ENCODE data around the gene MATN1.
A peak's percentile ranks its signal among the peaks of the same experiment; 100 is the strongest.

The MATN1 gene

GRCh38 chr1:30730346-30731108 lies 7.1 kb upstream of the MATN1 start:
- no peak for DNase-seq

GRCh38 chr1:30729901-30730300 lies 6.5 kb upstream of the MATN1 start:
- DNase-seq, result no peak

DNA sequence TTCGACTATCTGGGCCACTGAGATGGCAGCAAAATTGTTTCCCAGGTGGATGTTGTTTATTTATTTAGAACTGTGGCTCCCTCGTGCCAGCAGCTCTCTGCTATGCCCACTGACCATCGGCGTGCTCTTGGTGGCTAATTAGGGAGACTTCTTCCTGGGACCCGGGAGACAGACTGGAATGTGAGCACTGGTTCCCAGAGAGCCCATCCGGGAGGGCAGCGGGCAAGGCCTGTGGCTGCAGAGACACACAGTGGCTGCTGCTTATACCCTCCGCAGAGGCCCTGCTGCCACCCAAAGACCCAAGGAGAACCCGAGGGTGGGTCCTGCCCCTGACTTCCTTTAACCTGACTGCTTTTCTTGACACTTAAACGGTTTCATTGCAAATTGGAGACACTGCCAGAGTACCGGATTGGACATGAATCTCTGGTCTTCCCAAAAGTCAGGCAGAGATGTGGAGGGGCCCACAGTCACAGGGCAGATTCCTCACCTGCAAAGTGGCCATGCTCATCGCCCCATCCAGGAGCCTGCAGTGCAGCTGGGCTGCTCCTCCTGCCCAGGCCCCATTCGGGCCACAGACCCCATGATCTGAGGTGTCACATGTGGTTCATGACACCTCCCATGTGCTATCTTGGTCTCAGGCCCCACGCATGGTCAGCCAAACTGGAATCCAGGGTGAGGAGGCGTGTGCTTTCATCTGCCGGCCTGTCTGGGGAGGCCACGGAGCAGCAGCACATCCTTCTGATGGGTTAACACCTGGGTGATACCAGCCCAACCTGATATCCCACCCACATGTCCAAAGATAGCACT lies 5.7 kb upstream of the MATN1 start:
- DNase-seq, result no peak

GRCh38 chr1:30728340-30728739 lies 5.0 kb upstream of the MATN1 start:
- no peak for DNase-seq

GRCh38 chr1:30727824-30728223 lies 4.4 kb upstream of the MATN1 start:
- no peak for DNase-seq

DNA sequence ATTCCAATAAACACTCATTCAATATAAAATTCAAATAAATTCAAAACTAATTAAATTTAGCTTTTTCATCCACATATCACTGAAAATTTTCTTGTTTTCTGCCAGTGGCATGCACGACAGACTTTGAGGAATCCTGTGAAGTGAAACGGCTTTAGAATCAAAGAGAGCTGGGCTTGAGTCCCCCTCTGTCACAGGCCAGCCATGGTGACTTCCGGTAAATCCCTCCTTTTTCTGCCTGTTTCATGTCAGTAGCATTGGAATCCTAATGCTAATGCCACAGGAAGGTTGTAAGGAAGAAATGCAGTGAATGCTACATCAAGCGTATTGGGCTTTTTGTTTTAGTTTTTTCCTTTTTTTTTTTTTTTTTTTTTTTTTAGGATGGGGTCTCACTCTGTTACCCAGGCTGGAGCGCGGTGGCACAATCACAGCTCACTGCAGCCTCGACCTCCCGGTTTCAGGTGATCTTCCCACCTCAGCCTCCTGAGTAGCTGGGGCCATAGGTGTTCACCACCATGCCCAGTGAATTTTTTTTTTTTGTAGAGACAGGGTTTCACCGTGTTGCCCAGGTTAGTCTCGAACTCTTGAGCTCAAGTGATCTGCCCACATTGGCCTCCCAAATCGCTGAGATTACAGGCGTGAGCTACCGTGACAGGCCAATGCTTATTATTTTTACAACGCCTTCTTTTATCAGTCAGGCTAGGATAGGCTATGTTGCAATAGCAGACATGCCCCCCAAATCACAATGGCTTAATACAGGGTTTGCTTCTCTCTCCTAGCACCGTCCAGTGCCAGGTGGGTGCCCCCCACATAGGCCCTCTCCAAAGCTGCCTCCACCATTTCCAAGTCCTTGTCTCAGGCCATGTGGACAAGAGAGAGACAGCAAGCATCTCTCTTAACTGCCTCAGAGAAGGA lies 3.6 kb upstream of the MATN1 start:
- no peak for DNase-seq

GRCh38 chr1:30726236-30726635 lies 2.9 kb upstream of the MATN1 start:
- no peak for DNase-seq

GRCh38 chr1:30725450-30726095 lies 2.2 kb upstream of the MATN1 start:
- DNase-seq, result no peak

DNA sequence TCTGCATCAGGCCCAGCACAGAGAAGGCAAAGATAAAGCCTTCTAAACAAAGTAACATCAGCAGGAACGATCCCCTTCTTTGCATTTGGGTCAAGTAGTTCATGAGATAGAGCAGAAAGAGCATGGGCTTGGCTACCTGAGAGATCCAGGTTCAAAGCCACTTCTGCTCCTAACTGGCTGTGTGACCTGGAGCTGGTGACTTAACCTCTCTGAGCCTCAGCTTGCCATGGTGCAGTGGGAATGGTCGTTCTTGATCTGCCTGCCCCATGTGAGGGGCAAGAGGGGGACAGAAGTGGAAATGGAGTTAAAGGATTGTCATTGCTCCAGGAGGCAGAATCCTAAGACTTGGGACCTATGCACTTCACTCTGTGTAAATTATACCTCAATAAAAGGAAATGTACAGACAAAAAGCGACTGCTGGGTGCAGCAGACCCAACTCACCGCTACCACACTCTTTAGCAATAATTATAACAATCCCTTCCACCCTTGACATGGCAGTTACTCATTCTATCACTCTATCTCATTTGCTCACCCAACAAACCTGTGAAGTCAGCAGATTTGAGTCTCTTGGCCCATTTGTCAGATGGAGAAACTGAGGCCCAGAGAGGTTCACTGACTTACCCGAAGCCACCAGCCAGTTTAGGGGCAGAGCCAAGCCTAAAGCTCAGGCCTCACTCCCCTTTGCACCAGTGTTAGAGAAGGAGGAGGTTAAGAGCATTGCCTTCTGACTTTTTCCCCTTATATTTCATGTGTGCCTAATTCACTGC lies 1.5 kb upstream of the MATN1 start:
- no peak for DNase-seq

- no peak for DNase-seq
These were observed 790 bp upstream of the MATN1 start for GRCh38 chr1:30724175-30724574.

- no peak for DNase-seq
These were observed 1.4 kb downstream of the MATN1 start for GRCh38 chr1:30721812-30722537.

DNA sequence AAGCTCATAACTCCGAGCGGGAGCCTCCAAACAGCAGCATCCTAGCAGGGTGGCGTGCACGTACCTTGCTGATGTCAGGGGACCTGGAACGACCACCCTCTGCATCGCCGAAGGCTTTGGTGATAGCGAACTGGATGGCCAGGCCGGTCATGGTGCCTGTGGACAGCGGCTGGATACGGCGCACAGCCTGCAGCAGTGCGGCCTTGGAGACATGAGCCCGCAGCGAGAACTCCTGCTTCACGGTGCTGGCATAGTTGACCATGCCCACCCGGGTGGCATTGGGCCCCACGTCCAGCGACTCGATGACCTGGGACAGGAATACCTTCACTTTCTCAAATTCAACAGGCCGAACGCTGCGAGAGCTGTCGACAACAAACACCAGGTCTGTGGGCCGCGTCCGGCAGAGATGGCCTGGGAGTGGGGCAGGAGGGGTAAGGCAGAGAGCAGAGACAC lies 2.0 kb downstream of the MATN1 start:
- no peak for DNase-seq

GRCh38 chr1:30720271-30721223 lies 2.8 kb downstream of the MATN1 start:
- no peak for DNase-seq

- DNase-seq, result peak in 1 of 2 donors; percentile 75
These were observed 3.7 kb downstream of the MATN1 start for GRCh38 chr1:30719406-30720270.

DNA sequence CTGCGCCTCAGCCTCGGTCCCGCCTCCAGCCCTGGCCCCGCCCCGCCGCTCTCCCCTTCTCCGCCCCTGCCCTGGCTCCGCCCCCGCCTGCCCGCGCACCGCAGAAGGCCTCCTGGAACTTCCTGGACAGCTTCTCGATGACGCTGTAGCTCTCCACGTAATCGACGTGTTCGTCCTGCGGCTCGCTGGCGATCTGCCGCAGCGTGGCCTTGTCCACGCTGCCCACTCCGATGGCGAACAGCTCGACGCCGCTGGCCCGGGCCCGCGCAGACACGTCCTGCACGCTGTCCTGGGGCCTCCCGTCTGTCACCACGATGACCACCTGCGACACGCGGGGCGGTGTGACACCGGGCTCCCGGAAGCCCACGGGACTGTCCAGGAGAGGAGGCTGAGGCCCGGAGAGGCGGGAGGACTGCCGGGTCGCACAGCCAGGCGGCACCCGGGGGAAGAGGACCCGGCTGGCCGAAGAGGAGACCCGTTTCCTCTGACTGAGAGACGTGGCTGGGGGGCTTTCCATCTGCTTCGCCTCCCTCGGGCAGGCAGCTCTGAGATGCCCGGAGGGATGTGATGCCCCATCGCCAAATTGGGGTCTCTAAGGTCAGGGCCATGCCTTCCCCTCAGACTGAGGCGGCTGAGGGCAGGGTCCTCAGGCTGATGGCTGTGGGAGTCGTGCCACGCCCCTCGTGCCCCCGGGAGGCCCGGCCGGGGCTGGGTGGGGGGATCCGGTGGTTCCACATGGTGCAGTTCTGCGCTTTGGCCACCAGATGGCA lies 4.6 kb downstream of the MATN1 start:
- DNase-seq, result peak in 1 of 2 donors; percentile 84

DNA sequence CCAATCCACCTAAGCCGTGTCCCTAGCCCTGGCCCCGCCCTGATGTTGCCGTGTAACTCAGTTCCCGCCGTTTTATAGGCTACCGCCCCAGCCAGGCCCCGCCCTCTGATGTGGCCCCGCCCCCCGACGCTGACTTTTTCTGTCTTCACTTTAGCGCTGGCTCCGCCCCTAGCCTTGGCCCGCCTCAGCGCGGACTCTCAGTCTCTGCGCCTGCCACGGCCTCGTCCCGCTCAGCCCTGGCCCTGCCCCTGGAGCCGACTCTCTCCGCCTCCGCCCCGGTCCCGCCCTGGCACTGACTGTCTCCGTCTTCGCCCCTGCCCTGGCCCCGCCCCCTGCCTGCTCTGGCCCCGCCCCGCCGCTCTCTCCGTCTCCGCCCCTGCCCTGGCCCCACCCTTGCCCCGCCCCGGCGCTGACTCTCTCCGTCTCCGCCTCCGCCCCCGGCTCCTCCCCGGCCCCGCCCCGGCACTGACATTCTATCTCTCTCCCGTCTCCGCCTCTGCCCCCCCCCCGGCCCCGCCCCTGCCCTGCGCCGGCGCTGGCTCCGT lies 5.2 kb downstream of the MATN1 start:
- DNase-seq, result peak; percentile 98 to 99

DNA sequence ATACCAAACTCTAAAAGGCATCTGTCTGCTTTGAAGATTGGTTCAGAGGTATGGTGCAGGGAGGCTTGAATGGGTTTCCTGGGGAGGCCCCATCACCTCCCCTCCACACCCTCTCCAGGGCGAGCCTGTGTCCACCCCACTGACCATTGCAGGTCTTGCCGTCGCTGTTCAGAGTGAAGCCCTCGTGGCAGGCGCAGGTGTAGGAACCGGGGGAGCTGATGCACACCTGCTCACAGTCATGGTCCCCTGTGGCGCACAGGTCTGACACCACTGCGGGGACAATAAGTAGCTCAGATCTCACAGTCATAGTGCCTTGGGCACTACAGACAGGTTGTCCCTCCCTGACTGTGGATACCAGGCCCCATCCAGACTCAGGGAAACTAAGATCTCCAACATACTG lies 6.7 kb downstream of the MATN1 start:
- DNase-seq, result no peak

- no peak for DNase-seq
These were observed 7.5 kb downstream of the MATN1 start for GRCh38 chr1:30715886-30716285.
